NCI-H774 (cell line): Measurements from ENCODE around the gene ARID3C.
A peak's percentile ranks its signal among the peaks of the same experiment; 100 is the strongest.

Experiments
- DNase-seq: peaks from one replicate; lab custom pipeline; 2025; lab: John Stamatoyannopoulos, UW

Gene ARID3C

DNA sequence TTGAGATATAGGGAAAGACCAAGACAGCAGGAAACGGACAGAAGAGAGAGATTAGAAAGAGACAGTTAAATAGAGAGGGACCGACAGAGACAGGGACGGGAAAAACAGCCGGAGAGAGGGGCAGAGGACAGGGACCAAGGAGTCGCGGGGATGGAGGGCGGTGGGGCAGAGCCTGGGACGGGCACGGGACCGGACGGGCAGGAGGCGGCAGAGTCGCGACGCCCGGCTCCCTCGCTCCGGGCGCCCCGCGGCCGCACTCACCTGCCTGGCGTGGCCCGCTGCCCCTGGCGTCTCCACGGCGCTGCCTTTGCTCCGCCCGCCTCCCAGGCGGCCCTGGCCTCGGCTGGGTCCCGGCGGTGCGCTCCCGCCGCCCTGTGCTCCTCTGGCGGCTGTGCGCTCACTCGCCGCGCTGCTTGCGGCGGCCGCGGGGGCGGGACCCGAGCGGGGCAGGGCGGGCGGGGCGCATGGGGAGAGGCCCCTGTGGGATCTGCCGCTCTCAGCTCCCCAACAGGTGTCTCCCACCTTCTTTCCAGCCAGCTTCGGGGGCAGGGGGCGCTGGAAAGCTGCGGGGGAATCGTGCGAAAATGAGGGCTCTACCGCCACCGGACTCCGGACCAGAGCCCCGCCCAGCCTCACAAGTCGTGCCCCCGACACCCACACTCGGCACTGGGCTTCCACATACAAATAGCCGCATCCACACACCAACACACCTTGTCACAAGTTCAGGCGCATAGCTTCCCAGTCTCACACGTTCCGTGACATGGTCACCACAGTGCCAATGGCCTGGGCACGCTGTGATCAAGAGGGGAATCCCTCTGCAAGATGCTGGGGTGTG, at the start of gene ARID3C:
Gene ARID3C (minus strand): TSS at position 411 of the 835 bp plus-strand sequence. CDS start 1,052 bp downstream, outside the sequence.
- DNase-seq: peak; percentile 10

GRCh38 chr9:34675869-34676268, 47.0 kb upstream of the ARID3C start:
- DNase-seq: no peak

DNA sequence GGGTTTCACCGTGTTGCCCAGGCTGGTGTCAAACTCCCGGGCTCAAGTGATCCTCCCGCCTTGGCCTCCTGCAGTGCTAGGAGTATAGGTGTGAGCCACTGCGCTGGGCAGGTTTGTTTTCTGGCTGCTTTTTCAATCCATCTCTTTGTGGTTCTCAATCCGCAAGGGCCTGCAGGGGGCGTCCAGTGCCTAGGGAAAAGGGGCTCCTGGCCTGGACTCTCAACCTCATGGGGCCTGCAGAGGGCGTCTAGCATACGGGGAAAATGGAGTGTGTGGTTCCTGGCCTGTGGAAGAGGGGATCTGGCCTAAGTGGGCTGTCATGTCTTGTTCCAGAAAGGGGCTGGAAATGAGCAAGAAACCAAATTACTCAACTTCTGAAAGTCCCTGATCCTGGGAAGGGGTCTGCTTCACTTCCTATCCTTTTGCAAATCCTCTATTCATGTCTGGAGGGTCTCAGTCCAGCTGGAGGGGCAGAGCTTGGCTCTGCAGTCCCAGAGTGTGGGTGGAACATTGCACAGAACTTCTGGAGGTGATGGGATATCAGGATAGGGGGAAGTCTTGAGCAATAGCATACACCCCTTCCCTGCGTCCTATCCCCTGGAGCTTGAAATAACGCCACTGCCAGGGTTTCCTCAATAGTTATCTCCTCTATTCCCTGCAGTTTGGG, 46.3 kb upstream of the ARID3C start:
- DNase-seq: peak; percentile 53

DNA sequence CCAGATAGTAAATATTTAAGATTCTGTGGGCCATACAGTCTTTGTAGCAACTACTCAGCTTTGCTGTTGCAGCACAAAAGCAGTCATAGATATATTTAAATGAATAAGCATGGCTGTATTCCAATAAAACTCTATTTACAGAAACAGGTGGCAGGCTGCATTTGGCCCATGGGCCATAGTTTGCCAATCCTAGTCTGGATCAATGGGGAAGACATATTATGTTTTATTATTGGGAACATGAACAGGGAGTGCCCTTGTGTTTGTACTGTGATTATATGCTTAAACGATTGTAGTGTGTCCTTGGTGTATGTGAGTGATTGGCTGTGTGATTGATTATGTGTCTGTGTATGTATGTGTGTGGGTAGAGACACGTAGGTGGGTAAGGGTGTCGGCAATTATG, 45.6 kb upstream of the ARID3C start:
- no peak for DNase-seq

DNA sequence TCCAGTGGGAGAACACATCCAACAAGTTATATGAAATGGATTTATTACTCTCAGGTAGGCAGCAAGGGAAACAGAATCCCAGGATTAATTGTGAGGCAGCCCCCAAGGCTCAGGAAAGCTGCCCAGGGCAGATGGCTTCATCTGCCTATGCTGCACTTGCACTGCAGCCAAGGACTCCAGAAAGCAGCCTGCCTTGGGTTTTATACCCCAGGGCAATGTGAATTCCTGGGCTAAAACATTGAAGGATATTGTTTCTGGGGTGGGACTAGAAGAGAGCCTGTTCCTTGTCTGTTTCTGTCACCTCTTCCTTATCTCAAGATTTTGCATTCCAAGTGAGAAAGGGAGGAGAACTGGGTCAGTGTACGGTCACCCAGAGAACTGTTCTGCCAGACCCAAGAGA, 42.4 kb upstream of the ARID3C start:
- no peak for DNase-seq

DNA sequence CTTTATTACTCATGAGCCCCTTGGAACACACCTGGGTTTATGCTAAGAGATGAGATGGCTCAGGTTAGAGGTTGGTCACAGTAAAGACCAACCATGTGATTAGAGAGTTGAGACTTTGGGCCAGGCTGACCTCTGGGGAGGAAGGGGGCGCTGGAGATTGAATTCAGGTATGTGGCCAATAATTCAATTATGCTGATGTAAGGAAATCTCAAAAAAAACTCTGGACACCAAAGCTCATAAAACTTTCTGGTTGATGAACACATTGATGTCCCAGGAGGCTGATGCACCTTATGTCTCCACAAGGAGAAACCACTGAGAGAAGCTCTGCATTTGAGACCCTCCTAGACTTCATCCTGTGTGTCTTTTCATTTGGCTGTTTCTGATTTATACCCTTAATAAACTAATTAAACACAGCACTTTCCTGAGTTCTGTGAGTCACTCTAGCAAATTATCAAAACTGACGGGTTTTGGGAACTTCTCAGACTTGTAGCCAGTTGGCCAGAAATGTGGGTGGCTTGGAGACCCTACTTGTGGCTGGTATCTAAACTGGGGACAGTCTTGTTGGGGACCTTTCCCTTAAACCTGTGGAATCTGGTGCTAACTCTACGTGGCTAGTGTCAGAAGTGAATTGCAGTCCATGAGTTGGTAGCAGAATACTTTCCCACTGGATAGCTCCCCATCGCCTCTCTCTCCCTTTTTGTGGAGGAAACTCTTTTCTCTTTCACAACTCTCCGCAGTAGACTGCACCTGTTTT, 41.1 kb upstream of the ARID3C start:
- no peak for DNase-seq

GRCh38 chr9:34665381-34666250, 36.8 kb upstream of the ARID3C start:
- peak; percentile 94 for DNase-seq

DNA sequence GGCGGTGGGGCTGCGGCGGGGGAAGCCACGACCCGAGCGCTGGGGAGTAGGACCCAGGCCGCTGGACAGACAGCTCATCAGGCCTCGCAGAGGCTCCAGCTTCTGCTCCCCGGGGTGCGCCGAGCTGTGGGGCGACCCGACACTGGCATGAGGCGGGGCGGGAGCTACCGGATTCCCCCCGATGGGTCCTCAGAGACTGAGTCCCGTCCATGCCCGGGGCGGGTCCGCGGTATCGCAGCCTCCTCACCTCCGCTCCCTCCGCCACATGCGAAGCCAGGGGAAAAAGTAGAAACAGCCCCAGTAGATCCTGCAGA, 36.2 kb upstream of the ARID3C start:
- no peak for DNase-seq

- no peak for DNase-seq
These were observed 35.6 kb upstream of the ARID3C start for GRCh38 chr9:34664281-34665066.

GRCh38 chr9:34663303-34663605, 34.4 kb upstream of the ARID3C start:
- DNase-seq: no peak

DNA sequence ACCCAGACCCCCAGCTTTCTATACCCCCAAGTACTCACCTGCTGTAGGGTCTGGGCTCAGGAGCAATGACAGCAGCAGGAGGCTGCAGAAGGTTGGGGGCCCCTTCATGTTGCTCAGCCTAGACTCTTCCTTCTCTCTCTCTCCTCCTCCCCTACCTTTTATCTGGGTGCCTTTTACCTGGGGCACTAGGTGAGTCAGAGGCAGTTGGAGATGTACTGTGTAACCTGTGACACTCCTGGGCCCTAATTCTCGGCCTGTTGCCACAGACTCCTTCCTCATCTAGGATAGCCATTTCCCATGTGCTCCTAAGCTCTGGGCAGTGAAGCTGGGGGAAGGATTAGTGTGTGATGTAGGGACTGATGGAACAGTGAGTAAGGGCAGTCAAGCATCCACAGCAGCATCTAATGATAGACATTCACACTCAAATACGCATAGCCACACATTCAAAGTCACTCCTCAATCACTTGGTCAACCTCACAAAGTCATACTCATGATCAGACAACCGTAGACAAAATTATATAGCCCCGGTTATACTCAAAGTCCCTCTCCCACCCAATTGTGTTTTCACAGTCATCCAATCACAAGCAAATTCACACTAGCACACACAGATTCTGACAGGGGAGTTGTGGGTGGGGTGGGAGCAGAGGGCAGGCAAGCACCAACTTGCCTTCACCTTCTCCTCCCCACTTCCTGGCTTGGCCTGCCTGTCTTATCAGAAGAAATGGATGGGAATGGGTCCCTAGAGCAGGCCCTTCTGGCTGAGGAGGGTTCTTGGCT, 33.8 kb upstream of the ARID3C start, which contains the start of gene CCL27:
Gene CCL27 (minus strand): TSS at position 132 of the 777 bp plus-strand sequence. CDS start 24 bp downstream, at position 108.
- DNase-seq: no peak

DNA sequence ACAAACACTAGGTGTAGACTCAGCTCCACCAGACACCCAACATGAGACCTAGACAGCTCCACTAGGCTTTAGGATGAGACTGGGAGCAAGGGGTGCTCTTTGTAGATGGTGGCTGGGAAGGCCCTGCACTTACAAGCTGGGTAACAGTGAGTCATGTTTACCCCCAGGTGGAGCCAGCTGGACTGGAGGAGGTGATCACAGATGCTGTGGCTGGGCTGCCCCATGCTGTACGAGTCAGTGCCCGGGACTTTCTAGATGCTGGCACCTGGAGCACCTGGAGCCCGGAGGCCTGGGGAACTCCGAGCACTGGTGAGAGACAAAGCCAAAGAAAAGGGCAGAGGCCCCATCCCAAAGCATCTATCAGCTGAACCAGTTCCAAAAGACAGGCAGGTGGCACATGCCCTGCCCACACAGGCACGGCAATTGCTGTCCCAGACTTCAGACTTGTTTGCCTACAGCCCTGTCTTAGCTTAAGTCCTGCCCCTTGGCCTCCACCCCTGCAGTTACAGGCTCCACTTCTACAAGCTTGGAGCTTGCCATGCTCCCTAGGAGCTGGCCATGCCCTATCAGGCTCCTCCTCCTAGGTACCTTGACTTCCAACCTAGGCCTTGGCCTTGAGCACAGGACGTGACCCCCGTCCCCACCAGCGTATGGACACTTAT, 30.9 kb upstream of the ARID3C start:
- DNase-seq: peak; percentile 32

DNA sequence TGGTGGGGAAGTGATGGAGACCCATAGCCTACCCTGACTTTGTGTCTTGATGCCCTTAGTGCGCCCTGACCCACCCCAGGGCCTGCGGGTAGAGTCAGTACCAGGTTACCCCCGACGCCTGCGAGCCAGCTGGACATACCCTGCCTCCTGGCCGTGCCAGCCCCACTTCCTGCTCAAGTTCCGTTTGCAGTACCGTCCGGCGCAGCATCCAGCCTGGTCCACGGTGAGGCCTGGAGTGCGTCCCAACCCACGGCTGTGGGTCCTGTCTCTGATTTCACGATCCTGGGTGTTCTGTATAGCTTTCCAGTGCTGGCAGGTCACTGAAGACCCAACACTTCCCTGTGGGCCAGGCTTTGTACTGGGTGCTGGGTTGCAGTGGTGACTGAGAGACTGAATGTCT, 29.6 kb upstream of the ARID3C start:
- DNase-seq: no peak

- no peak for DNase-seq
These were observed 28.1 kb upstream of the ARID3C start for GRCh38 chr9:34656992-34657391.

GRCh38 chr9:34655394-34655793, 26.5 kb upstream of the ARID3C start:
- DNase-seq: no peak

GRCh38 chr9:34654323-34655051, 25.6 kb upstream of the ARID3C start:
- DNase-seq: no peak

DNA sequence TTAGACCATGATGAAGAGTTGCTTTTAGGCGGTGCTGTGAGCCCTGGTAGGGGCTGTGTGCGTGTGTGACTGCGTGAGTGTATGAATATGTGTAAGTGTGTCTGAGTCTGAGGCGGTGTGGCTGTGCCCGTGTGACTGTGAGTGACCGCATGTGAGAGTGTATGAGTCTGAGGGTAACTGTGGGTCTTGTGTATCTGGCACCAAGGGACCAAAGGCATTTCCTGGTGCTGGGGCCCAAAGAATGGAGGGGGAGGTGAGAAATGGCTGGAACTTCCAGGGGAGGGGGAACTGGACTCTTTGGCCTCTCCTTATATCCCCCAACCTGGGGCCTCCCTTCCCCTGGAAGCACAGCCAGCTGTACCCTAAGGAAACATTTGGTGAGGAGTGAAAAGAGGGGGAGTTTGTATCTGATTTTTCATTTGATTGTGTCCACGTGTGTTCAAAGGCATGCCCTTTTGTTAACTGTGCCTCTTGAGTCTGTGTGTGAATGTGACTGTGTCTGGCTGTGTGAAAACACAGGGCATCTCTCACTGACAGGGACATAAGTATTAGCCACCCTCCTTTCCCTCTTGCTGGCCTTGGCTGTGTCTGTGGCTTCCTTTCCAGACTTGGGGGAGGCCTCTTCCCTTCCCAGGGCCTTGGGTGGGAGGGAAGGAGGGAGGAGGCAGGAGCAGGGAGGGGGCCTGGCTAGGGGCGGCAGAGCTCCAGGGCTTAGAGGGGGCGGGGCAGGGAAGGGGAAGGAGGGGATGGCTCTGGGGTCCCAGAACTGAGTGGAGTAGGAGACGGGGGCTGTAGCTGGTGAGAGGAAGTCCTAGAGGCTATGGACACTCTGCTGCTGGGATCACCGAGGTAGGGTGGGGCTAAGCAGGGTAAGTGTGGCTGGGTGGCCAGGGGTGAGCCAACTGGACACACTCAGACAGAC, 24.5 kb upstream of the ARID3C start:
- DNase-seq: no peak

- DNase-seq: no peak
These were observed 23.7 kb upstream of the ARID3C start for GRCh38 chr9:34652602-34653000.
